GM12875 (cell line): ENCODE measurements around the gene CYB5D1.

Source experiments
- H3K4me3 ChIP-seq: one replicate; pipeline ENCODE4 v1.5.1; 2011; ENCODE audit warnings: low read depth, low read length, control low read depth
- TF ChIP-seq, protein P1 (sequence below): IDR thresholded peaks from 2 replicates; pipeline ENCODE4 v1.5.1; 2011; ENCODE audit warnings: low read depth, mild to moderate bottlenecking, control low read depth, inconsistent platforms, low read length, moderate library complexity, borderline replicate concordance; ENCODE audit not compliant: insufficient read depth

The CYB5D1 gene

DNA sequence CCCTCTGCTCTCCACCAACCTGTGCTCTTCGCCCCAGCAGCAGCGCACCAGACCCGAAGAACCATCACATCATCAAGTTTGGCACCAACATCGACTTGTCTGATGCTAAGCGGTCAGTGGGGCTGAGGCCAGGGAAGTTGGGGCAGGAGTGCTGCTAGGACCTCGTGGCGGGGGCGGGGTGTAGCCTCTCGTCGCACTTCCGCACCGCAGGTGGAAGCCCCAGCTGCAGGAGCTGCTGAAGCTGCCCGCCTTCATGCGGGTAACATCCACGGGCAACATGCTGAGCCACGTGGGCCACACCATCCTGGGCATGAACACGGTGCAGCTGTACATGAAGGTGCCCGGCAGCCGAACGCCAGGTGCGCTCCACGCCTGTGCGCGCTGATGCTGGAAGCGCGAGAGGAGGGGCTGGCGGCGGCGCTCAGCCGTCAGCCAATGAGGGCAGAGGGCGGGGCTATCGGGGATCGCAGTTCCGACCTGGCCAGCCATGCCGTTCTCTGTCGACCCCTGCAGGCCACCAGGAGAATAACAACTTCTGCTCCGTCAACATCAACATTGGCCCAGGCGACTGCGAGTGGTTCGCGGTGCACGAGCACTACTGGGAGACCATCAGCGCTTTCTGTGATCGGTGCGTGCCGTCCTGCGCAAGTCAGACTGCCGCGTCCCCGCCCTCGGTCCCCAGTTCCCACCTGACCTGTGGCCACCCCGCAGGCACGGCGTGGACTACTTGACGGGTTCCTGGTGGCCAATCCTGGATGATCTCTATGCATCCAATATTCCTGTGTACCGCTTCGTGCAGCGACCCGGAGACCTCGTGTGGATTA lies 6.2 kb upstream of the CYB5D1 start:
- peak overlapping the region; percentile 45 for H3K4me3 ChIP-seq

DNA sequence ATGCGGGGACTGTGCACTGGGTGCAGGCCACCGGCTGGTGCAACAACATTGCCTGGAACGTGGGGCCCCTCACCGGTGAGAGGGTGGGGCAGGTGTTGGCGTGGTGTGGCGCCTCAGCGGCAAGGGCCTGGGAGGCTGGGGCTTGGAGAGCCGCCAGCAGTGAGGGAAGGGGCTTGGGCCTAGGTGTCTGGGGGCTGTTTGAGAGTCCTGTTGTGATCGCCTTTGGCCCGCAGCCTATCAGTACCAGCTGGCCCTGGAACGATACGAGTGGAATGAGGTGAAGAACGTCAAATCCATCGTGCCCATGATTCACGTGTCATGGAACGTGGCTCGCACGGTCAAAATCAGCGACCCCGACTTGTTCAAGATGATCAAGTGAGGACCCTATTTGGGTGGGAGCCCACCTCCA lies 5.5 kb upstream of the CYB5D1 start:
- TF ChIP-seq, protein P1, sequence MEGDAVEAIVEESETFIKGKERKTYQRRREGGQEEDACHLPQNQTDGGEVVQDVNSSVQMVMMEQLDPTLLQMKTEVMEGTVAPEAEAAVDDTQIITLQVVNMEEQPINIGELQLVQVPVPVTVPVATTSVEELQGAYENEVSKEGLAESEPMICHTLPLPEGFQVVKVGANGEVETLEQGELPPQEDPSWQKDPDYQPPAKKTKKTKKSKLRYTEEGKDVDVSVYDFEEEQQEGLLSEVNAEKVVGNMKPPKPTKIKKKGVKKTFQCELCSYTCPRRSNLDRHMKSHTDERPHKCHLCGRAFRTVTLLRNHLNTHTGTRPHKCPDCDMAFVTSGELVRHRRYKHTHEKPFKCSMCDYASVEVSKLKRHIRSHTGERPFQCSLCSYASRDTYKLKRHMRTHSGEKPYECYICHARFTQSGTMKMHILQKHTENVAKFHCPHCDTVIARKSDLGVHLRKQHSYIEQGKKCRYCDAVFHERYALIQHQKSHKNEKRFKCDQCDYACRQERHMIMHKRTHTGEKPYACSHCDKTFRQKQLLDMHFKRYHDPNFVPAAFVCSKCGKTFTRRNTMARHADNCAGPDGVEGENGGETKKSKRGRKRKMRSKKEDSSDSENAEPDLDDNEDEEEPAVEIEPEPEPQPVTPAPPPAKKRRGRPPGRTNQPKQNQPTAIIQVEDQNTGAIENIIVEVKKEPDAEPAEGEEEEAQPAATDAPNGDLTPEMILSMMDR, result no peak
- H3K4me3 ChIP-seq, result no peak overlapping the region

More for the DNA sequence above, 6.2 kb upstream of the CYB5D1 start:
- TF ChIP-seq, protein P1, result peak; percentile 98

DNA sequence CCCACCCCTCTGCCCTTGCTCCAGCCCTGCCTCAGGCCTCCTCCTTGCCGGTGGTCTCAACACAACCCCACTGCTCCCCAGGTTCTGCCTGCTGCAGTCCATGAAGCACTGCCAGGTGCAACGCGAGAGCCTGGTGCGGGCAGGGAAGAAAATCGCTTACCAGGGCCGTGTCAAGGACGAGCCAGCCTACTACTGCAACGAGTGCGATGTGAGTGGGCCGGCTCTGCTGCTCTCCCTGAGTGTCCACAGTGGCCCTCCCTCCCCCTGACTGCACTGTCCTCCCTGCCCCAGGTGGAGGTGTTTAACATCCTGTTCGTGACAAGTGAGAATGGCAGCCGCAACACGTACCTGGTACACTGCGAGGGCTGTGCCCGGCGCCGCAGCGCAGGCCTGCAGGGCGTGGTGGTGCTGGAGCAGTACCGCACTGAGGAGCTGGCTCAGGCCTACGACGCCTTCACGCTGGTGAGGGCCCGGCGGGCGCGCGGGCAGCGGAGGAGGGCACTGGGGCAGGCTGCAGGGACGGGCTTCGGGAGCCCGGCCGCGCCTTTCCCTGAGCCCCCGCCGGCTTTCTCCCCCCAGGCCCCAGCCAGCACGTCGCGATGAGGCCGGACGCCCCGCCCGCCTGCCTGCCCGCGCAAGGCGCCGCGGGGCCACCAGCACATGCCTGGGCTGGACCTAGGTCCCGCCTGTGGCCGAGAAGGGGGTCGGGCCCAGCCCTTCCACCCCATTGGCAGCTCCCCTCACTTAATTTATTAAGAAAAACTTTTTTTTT lies 4.7 kb upstream of the CYB5D1 start:
- TF ChIP-seq, protein P1, result no peak

DNA sequence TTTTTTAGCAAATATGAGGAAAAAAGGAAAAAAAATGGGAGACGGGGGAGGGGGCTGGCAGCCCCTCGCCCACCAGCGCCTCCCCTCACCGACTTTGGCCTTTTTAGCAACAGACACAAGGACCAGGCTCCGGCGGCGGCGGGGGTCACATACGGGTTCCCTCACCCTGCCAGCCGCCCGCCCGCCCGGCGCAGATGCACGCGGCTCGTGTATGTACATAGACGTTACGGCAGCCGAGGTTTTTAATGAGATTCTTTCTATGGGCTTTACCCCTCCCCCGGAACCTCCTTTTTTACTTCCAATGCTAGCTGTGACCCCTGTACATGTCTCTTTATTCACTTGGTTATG lies 4.1 kb upstream of the CYB5D1 start:
- TF ChIP-seq, protein P1, result no peak
- no peak overlapping the region for H3K4me3 ChIP-seq

More for the DNA sequence above, 4.7 kb upstream of the CYB5D1 start:
- H3K4me3 ChIP-seq, result no peak overlapping the region

DNA sequence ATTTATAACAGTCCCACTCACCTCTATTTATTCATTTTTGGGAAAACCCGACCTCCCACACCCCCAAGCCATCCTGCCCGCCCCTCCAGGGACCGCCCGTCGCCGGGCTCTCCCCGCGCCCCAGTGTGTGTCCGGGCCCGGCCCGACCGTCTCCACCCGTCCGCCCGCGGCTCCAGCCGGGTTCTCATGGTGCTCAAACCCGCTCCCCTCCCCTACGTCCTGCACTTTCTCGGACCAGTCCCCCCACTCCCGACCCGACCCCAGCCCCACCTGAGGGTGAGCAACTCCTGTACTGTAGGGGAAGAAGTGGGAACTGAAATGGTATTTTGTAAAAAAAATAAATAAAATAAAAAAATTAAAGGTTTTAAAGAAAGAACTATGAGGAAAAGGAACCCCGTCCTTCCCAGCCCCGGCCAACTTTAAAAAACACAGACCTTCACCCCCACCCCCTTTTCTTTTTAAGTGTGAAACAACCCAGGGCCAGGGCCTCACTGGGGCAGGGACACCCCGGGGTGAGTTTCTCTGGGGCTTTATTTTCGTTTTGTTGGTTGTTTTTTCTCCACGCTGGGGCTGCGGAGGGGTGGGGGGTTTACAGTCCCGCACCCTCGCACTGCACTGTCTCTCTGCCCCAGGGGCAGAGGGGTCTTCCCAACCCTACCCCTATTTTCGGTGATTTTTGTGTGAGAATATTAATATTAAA lies 3.6 kb upstream of the CYB5D1 start:
- TF ChIP-seq, protein P1, result no peak
- H3K4me3 ChIP-seq, result no peak overlapping the region

DNA sequence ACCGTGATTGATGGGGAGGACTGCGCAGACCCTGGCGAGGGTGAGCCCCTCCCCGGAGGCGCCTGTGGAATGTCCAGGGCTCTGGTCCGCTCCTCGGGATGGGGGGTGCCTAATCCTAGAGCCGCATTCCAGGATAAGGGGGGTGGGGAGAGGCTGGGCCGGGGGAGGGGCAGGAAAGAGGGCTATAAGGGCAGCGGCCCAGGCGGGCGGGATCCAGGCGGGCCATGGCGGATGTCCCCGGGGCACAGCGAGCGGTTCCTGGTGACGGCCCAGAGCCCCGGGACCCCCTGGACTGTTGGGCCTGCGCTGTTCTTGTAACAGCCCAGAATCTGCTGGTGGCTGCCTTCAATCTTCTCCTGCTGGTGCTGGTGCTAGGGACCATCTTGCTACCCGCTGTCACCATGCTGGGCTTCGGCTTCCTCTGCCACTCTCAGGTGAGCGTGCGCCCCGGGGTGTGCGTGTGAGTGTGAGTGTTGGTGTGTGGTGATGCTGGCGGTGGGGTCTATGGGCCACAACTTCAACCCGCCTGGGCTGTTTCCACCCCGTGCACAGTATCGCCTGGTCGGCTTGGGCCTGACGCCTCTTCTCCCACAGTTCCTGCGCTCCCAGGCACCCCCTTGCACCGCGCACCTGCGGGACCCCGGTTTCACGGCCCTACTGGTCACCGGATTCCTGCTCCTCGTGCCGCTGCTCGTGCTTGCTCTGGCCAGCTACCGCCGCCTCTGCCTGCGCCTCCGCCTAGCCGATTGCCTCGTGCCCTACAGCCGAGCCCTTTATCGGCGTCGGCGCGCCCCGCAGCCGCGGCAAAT lies 2.7 kb upstream of the CYB5D1 start, which contains the start of gene TMEM88:
Gene TMEM88 (plus strand): TSS at position 216 of the 809 bp plus-strand sequence. CDS start 9 bp downstream, at position 225.
- H3K4me3 ChIP-seq, result peak within 1 kb of the TSS; percentile 92
- TF ChIP-seq, protein P1, result no peak
